AG09319 (cell line): ENCODE measurements around the gene QRSL1.
"Not testable (repeated sequence)": the region's sequence is repeated elsewhere in the genome, so short reads cannot be mapped to it uniquely, and the experiment has no call there.

Experiments
- DNase-seq: peaks from one replicate; pipeline ENCODE4 v3.0.0-alpha.2; 2010; ENCODE audit warnings: low read depth; ENCODE audit errors: extremely low read depth
- TF ChIP-seq, protein P1 (sequence below): IDR thresholded peaks from 2 replicates; pipeline ENCODE4 v1.5.1; 2011; ENCODE audit warnings: low read depth, mild to moderate bottlenecking, inconsistent platforms, low read length, moderate library complexity

The QRSL1 gene

DNA sequence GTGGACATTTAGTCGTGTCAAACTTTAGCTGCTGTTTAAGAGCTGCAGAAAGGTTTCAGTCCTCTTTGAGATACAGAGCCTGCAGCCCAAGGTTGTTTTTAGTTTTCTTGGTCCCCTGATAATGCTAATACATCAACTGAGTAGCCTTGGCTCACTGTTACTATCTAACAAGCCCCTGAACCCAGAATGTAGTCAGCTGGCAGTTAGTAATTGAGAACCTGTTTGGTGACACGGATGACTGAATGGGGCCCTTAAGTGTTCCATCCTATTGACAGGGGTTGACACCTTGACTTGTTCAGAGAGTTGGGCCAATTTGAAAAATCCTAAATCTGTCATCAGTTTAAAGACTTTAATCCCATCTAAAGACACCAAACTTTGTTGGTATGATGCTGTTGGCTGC, 2.9 kb upstream of the QRSL1 start:
- TF ChIP-seq, protein P1, sequence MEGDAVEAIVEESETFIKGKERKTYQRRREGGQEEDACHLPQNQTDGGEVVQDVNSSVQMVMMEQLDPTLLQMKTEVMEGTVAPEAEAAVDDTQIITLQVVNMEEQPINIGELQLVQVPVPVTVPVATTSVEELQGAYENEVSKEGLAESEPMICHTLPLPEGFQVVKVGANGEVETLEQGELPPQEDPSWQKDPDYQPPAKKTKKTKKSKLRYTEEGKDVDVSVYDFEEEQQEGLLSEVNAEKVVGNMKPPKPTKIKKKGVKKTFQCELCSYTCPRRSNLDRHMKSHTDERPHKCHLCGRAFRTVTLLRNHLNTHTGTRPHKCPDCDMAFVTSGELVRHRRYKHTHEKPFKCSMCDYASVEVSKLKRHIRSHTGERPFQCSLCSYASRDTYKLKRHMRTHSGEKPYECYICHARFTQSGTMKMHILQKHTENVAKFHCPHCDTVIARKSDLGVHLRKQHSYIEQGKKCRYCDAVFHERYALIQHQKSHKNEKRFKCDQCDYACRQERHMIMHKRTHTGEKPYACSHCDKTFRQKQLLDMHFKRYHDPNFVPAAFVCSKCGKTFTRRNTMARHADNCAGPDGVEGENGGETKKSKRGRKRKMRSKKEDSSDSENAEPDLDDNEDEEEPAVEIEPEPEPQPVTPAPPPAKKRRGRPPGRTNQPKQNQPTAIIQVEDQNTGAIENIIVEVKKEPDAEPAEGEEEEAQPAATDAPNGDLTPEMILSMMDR: no peak

DNA sequence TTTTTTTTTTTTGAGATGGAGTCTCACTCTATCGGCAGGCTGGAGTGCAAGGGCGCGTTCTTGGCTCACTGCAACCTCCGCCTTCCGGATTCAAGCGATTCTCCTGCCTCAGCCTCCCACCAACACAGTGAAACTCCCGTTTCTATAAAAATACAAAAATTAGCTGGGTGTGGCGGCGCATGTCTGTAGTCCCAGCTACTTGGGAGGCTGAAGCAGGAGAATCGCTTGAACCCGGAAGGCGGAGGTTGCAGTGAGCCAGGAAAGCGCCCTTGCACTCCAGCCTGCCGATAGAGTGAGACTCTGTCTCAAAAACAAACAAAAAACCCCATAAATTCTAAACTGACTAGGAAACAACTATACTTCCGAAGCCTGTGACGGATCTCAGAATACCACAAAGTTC, 1.6 kb upstream of the QRSL1 start:
- not testable (repeated sequence) for DNase-seq

More for the DNA sequence above, 2.9 kb upstream of the QRSL1 start:
- no peak for DNase-seq

DNA sequence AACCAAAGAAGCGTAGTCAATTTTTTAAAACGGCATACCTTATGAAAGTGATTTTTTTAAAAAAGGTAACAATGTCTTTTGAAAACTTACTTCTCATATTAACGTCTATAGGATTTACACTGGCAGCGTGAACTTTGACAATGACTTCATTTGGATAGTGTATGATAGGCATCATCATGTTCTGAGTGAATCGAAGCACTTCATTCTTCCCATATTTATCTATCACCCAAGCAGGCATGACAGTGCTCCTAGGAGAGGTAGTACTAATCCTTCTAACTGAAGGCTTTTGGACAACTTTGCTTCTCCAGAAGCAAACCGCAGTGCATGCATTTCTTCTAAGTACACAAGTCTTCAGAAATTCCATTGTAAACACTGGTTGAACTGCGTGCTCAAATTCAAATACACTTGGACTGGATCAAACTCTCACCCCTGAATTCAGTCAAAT, 698 bp upstream of the QRSL1 start:
- no peak for DNase-seq
- TF ChIP-seq, protein P1: no peak

DNA sequence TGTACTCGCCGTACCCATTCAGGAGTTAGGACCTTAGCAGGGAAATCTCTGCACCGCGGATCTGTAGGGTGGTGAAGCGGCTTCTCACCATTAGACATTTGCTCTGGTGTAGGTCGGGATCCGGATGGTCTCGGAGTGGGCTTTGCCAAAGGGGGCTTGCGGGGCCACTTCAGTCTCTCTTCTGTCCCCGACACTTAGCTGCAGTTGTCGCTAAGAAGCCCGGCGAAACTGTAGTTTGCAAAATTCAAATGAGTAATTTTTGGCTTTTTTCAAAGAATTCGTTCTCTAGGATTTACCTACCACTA, 433 bp downstream of the QRSL1 start:
- no peak for DNase-seq
- TF ChIP-seq, protein P1: no peak

DNA sequence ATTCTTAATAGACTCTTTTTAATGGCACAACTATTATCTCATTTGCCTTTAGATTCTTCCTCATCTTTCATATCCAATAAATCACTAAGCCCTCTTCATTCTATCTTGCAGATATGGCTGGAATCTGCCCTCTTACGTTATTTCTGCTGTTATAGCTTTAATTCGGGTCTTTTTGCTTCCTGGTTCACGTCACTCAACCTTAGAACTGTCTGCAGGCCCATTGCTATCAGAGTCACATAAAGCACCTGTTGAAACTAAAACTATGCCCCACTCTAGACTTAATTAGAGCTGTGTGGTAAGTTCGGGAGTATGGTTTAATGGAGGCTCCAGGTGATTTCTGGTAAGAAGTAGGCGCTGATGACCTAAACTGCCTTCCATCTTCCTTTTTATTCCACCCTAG, 988 bp downstream of the QRSL1 start:
- no peak for DNase-seq
- TF ChIP-seq, protein P1: no peak

DNA sequence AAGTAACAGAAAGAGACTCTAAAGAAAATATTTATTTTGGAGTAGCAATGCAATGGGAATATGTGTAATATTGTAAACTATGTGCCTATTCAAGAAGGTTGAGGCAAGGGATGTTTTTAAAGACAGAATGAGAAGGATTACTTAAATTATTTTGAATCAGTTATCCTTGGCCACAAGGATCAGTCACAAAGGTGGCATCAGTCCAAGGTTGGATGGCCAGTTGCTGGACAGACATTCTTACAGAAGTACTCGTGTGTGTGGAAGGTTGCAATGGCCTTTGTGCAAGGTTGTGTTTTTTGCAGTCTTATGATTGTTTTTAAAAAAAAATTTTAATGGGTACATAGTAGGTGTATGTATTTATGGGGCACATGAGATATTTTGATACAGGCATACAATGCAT, 2.0 kb downstream of the QRSL1 start:
- DNase-seq: no peak
- TF ChIP-seq, protein P1: no peak

DNA sequence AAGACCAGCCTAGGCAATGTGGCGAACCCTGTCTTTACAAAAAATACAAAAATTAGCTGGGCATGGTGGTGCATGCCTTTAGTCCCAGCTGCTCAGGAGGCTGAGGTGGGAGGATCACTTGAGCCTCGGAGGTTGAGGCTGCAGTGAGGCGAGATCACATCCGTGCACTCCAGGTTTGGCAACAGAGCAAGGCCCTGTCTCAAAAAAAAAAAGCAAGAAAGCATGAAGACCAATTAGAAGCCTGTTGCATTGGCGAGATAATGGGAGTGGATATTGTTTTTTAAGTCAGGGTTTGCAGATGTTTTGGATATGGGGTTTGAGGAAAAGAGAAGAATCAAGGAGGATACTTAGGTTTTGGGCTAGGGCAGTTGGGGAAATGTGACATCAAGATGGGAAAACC, 5.2 kb downstream of the QRSL1 start:
- TF ChIP-seq, protein P1: no peak
- DNase-seq: no peak

DNA sequence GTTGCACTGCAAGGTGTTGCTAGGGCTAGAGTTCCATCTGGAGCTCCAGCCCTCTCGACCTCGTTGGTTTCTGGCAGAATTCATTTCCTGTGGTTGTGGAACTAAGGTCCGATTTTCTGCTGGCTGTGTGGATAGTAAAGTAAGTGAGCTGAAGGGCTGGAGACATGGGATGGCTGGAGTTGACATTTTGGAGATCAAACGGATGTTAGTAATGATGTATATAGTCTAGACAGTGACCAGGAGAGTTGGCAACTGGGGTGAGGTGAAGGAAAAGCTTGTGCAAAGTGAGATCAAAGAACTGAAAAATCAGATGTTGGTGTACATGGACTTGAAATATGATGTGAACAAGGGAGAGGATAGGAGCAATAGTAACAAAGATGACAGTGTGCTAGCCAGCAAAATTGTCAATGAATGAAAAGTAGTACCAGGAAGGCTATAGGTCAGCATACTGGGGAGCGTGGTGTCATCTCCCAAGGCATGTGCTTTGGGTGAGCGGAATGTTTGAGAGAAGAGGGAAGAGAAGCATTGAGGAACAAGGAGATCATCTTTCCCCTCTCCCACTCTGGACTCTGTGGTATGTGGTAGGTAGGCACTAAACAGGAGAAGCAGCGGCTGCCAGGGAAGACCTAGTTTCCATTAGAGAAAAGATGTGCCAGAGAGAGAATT, 7.8 kb downstream of the QRSL1 start:
- TF ChIP-seq, protein P1: no peak
- DNase-seq: no peak
